Heart left ventricle (tissue), 16 donors: ENCODE data around the gene CDH11. TPM values are rescaled to one million over a fixed set of nuclear protein-coding genes. Genes with fewer than 3 reads are reported as not detected.
A peak's percentile ranks its signal among the peaks of the same experiment; 100 is the strongest.

ENCODE experiments used
- ATAC-seq, 4 donors: fragments of 200-7000 bp; cut with Tn5 transposase; one replicate each; pipeline ENCODE4 v1.9.1; 2020 to 2022; ENCODE audit warnings: moderate library complexity in 4 of 4, mild to moderate bottlenecking in 3 of 4, moderate number of reproducible peaks in 1 of 4
- DNase-seq, 5 donors: peaks; one replicate each; pipeline ENCODE4 v3.0.0-alpha.2; 2020
- H3K27ac ChIP-seq, 12 donors: fragments of 200-600 bp; sonication (generic) in 4 of 12; one replicate each; pipeline versions ENCODE4 v1.5.0 to v1.8.0; 2016 to 2022; ENCODE audit warnings: mild to moderate bottlenecking in 2 of 12
- H3K27me3 ChIP-seq, 9 donors: fragments of 200-600 bp; sonication (generic) in 2 of 9; one replicate each; pipeline versions ENCODE4 v1.5.1 to v1.8.0; 2016 to 2022; ENCODE audit warnings: mild to moderate bottlenecking in 3 of 9
- H3K36me3 ChIP-seq, 9 donors: fragments of 200-600 bp; sonication (generic) in 2 of 9; one replicate each; pipeline versions ENCODE4 v1.5.0 to v1.8.0; 2018 to 2022; ENCODE audit warnings: mild to moderate bottlenecking in 2 of 9
- H3K4me1 ChIP-seq, 12 donors: fragments of 200-600 bp; sonication (generic) in 4 of 12; one replicate each; pipeline versions ENCODE4 v1.5.0 to v1.8.0; 2016 to 2022; ENCODE audit warnings: mild to moderate bottlenecking in 3 of 12
- H3K4me3 ChIP-seq, 12 donors: fragments of 200-600 bp; sonication (generic) in 4 of 12; one replicate each; pipeline versions ENCODE4 v1.5.0 to v1.8.0; 2017 to 2022; ENCODE audit warnings: mild to moderate bottlenecking in 9 of 12, moderate library complexity in 4 of 12
- H3K9me3 ChIP-seq, 12 donors: fragments of 200-600 bp; sonication (generic) in 4 of 12; one replicate each; pipeline versions ENCODE4 v1.5.0 to v1.8.0; 2016 to 2022; ENCODE audit warnings: mild to moderate bottlenecking in 1 of 12
- CTCF ChIP-seq, 12 donors: fragments of 200-600 bp; sonication (generic) in 4 of 12; IDR thresholded peaks; one replicate each; pipeline versions ENCODE4 v1.5.0 to v1.8.0; 2018 to 2022; ENCODE audit warnings: antibody characterized with exemption in 12 of 12, mild to moderate bottlenecking in 5 of 12
- POLR2A ChIP-seq, 2 donors: fragments of 450-650 bp; IDR thresholded peaks; one replicate each; pipeline ENCODE4 v1.6.1; 2017; ENCODE audit warnings: antibody characterized with exemption in 2 of 2, mild to moderate bottlenecking in 2 of 2, moderate library complexity in 2 of 2
- WGBS, 4 donors: extraction: QIAGEN DNeasy Blood & Tissue Kit in 2 of 4; methylation state at CpG; one replicate each; pipeline versions ENCODE4 v1.1.5 to v1.1.7; 2013 to 2018; 5-methylcytosine and 5-hydroxymethylcytosine counted together
- intact Hi-C, 10 donors: fragments of 100-400 bp; cut with DNase I; formaldehyde crosslinking; loops; one replicate each; pipeline versions ENCODE4 v1.11.1 to v1.14.2; 2022
- polyA plus RNA-seq, 2 donors: library from polyadenylated mRNA; stranded (reverse); fragments of 200-250 nt; gene quantifications; one replicate each; pipeline ENCODE4 v1.2.3, GENCODE V29; 2013
- total RNA-seq, 9 donors: library from RNA; depleted of rRNA in 2 of 9; stranded (reverse); fragments of >200 nt in 2 of 9; fragmentation: NEBNext Ultra II Directional in 3 of 9; extraction: Animal tissue kit (Norgen Biotek cat#: 25700) in 3 of 9; gene quantifications; one replicate each; pipeline versions ENCODE4 v1.1.0 to v1.2.4, GENCODE V29; 2016 to 2023
- donor health status: ischemic (EF 13 %, LVEDD 7.1; RV severe dilation, severe dysfunction).
- donor health status: healthy with polysubstance abuse.
- donor health status: DM: no; HTN: yes; CAD: no.
- donor health status: DM: no; HTN: no; CAD: no.
- donor health status: ischemic (EF 25% LVEDD 6.9; RV normal size, moderate dysfunction).
- donor health status: ischemic (EF 25% LVEDD 5.7; RV mildly dilated, moderate dysfunction).
- donor health status: healthy.
- donor health status: DM: yes; HTN: yes; CAD: no.
- donor health status: ischemic (EF 35%, LVEDD 5.7; RV mildly dilated, moderate dysfunction).
- donor health status: nonischemic (EF 11% LVEDD 7.7; RV severe dilation, severe dysfunction).
- donor health status: DM: yes; HTN: yes; CAD: no.
- donor health status: PGD.
- donor health status: ischemic (EF 29% LVEDD 5.4; RV normal size, mild dysfunction).
- donor health status: nonischemic (EF 23%, LVEDD 6.1; RV moderate dilation, normal function).

Gene CDH11
- total and polyA plus RNA-seq, 11 donors: 1.4 to 37.1 (median 7.4) TPM

- Histone ChIP-seq H3K27me3 (peaks cover 0 to 36% (median 3%) of the 10 kb centered on the region in 9 donors), H3K4me1 (peaks cover 0 to 33% (median 5%) of the 10 kb centered on the region in 12 donors), H3K4me3 (peak overlapping the region; percentile 33 to 76 (median 65)), H3K36me3 (no peaks in the 10 kb centered on the region), H3K9me3 (no peaks in the 10 kb centered on the region), H3K27ac (peak overlapping the region in 11 of 12 donors; percentile 52 to 92 (median 79))
- no peak for DNase-seq
- ATAC-seq: no peak
- WGBS, 4 donors: 43 to 50% (median 48%) methylated on average over 11 of the region's 11 CpGs
- TF ChIP-seq CTCF (IDR thresholded peaks at IDR 0.05) (no peak), POLR2A (IDR thresholded peaks at IDR 0.05) (no peak)
- intact Hi-C loops: loop anchor here in 7 of 10 donors (5.0 to 10.0 kb wide), 10 partner anchors 62 to 1758 kb away; no protein-coding TSS in a partner anchor
Observed at GRCh38 chr16:65119901-65120401, 1.9 kb downstream of the CDH11 start.

- intact Hi-C loops: loop anchor here in 7 of 10 donors (5.0 to 10.0 kb wide), 7 partner anchors 642 to 1757 kb away; no protein-coding TSS in a partner anchor
- no peak for ATAC-seq
- Histone ChIP-seq H3K27me3 (peaks cover 0 to 31% (median 3%) of the 10 kb centered on the region in 9 donors), H3K27ac (peak overlapping the region in 6 of 12 donors; percentile 3 to 92 (median 82)), H3K4me1 (peaks cover 0 to 38% (median 5%) of the 10 kb centered on the region in 12 donors), H3K4me3 (peak overlapping the region in 4 of 12 donors; percentile 64 to 76 (median 69)), H3K36me3 (no peaks in the 10 kb centered on the region), H3K9me3 (no peaks in the 10 kb centered on the region)
- TF ChIP-seq CTCF (IDR thresholded peaks at IDR 0.05) (no peak), POLR2A (IDR thresholded peaks at IDR 0.05) (no peak)
- 63 to 82% (median 76%) methylated on average over 2 of the region's 2 CpGs for WGBS, 4 donors
- no peak for DNase-seq
Observed at GRCh38 chr16:65119435-65119834, 2.4 kb downstream of the CDH11 start.

- H3K36me3 ChIP-seq: no peaks in the 10 kb centered on the region
- TF ChIP-seq POLR2A (IDR thresholded peaks at IDR 0.05) (no peak), CTCF (IDR thresholded peaks at IDR 0.05) (no peak)
- peaks cover 0 to 40% (median 5%) of the 10 kb centered on the region in 12 donors for H3K4me1 ChIP-seq
- peak overlapping the region in 1 of 12 donors; percentile 6 for H3K4me3 ChIP-seq
- no peak for DNase-seq
- H3K27ac ChIP-seq: no peak overlapping the region
- no peak for ATAC-seq
- intact Hi-C loops: loop anchor here in 7 of 10 donors (5.0 to 10.0 kb wide), 7 partner anchors 642 to 1757 kb away; no protein-coding TSS in a partner anchor
- peaks cover 0 to 28% (median 0%) of the 10 kb centered on the region in 9 donors for H3K27me3 ChIP-seq
- 65 to 72% (median 68%) methylated on average over 5 of the region's 5 CpGs for WGBS, 4 donors
- H3K9me3 ChIP-seq: no peaks in the 10 kb centered on the region
Observed at GRCh38 chr16:65118871-65119270, 3.0 kb downstream of the CDH11 start.

- H3K4me3 ChIP-seq: peak overlapping the region in 2 of 12 donors; percentile 11 to 24
- H3K9me3 ChIP-seq: no peaks in the 10 kb centered on the region
- intact Hi-C loops: loop anchor here in 7 of 10 donors (5.0 to 10.0 kb wide), 7 partner anchors 641 to 1756 kb away; no protein-coding TSS in a partner anchor
Observed at GRCh38 chr16:65117811-65118448, 3.9 kb downstream of the CDH11 start.

More at GRCh38 chr16:65117811-65118448, 3.9 kb downstream of the CDH11 start:
- Histone ChIP-seq H3K27ac (peak overlapping the region in 2 of 12 donors; percentile 17 to 53), H3K36me3 (peaks cover 0 to 5% (median 0%) of the 10 kb centered on the region in 9 donors), H3K4me1 (peaks cover 0 to 40% (median 5%) of the 10 kb centered on the region in 12 donors), H3K27me3 (peaks cover 0 to 25% (median 0%) of the 10 kb centered on the region in 9 donors)
- ATAC-seq (peak; percentile 63 to 67 (median 66)), DNase-seq (peak in 4 of 5 donors; percentile 61 to 72 (median 66))
- 7 to 9% (median 8%) methylated on average over 8 of the region's 8 CpGs for WGBS, 4 donors
- TF ChIP-seq POLR2A (IDR thresholded peaks at IDR 0.05): no peak
- TF ChIP-seq CTCF (IDR thresholded peaks at IDR 0.05): peak; percentile 81 to 95 (median 90)
